ENCODE data around the gene HSPB9. TPM values are rescaled to one million over a fixed set of nuclear protein-coding genes. Genes with fewer than 3 reads are reported as not detected.

The HSPB9 gene
- total RNA-seq, 1 experiment from 2014 or later: 0.15 TPM

GRCh38 chr17:42130310-42130936, 7.8 kb downstream of the HSPB9 start:
- Histone ChIP-seq H3K79me1 (ENCODE audit: insufficient read depth, low read depth, low read length, poor library complexity, severe bottlenecking) (peaks cover 3% of the 10 kb centered on the region), H3K27me3 (ENCODE audit: insufficient read depth, low read length) (peaks cover 2% of the 10 kb centered on the region; the same call in 1 of the 2 replicates), H3K14ac (ENCODE audit: insufficient read depth, low read length) (no peak overlapping the region), H3K9me3 (ENCODE audit: control insufficient read depth, low read depth, low read length) (no peaks in the 10 kb centered on the region), H2BK15ac (ENCODE audit: low read depth, low read length) (no peak overlapping the region), H2BK5ac (ENCODE audit: insufficient read length, low read length) (no peak overlapping the region), H2AFZ (ENCODE audit: low read length) (no peak overlapping the region), H4K5ac (ENCODE audit: insufficient read length, low read depth, low read length) (no peak overlapping the region), H3K56ac (ENCODE audit: insufficient read length, low read depth, low read length) (no peak overlapping the region), H4K20me1 (ENCODE audit: control insufficient read depth, insufficient read depth, insufficient read length) (no peaks in the 10 kb centered on the region), H3K27ac (ENCODE audit: insufficient read length, low read depth, low read length) (no peak overlapping the region), H2BK20ac (ENCODE audit: low read depth, low read length, poor library complexity, severe bottlenecking) (no peak overlapping the region), H3K4me1 (ENCODE audit: insufficient read depth, low read length) (no peaks in the 10 kb centered on the region), H3T11ph (ENCODE audit: low read length) (no peak overlapping the region), H3K4ac (ENCODE audit: low read depth, low read length) (no peak overlapping the region), H3K79me2 (ENCODE audit: insufficient read depth, low read length) (peaks cover 2% of the 10 kb centered on the region; the same call in 1 of the 2 replicates), H2AK5ac (ENCODE audit: insufficient read length, low read length) (no peak overlapping the region), H3K23me2 (ENCODE audit: insufficient read length, low read depth, low read length, poor library complexity, severe bottlenecking) (no peaks in the 10 kb centered on the region), H3K23ac (ENCODE audit: insufficient read length, low read depth, low read length) (no peak overlapping the region), H2BK120ac (ENCODE audit: low read depth, low read length, poor library complexity, severe bottlenecking) (no peak overlapping the region), H2BK12ac (ENCODE audit: insufficient read length, low read depth, low read length) (no peak overlapping the region), H3K4me2 (ENCODE audit: insufficient read depth, insufficient read length, low read length) (no peak overlapping the region), H3K9ac (ENCODE audit: extremely low read depth, insufficient read length, low read length) (no peak overlapping the region), H4K91ac (ENCODE audit: insufficient read length, low read depth, low read length) (no peak overlapping the region), H4K8ac (replicated peaks; ENCODE audit: insufficient read length, low read depth, low read length) (no peak overlapping the region), H3K18ac (ENCODE audit: insufficient read length, low read depth, low read length) (no peak overlapping the region)
- no CpG with 5 or more reads among the region's 16 CpGs for WGBS (ENCODE audit: extremely low coverage, insufficient read length, low lambda C conversion rate)
- TF ChIP-seq, protein P1, sequence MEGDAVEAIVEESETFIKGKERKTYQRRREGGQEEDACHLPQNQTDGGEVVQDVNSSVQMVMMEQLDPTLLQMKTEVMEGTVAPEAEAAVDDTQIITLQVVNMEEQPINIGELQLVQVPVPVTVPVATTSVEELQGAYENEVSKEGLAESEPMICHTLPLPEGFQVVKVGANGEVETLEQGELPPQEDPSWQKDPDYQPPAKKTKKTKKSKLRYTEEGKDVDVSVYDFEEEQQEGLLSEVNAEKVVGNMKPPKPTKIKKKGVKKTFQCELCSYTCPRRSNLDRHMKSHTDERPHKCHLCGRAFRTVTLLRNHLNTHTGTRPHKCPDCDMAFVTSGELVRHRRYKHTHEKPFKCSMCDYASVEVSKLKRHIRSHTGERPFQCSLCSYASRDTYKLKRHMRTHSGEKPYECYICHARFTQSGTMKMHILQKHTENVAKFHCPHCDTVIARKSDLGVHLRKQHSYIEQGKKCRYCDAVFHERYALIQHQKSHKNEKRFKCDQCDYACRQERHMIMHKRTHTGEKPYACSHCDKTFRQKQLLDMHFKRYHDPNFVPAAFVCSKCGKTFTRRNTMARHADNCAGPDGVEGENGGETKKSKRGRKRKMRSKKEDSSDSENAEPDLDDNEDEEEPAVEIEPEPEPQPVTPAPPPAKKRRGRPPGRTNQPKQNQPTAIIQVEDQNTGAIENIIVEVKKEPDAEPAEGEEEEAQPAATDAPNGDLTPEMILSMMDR (conservative IDR thresholded peaks at IDR 0.05): peak; percentile 40; the same call in 1 of the 3 replicates
- Mint-ChIP-seq H3K9me3 (no peaks in the 10 kb centered on the region), H3K27ac (peak overlapping the region in 2 of 3 experiments; percentile 72 to 89; a peak in 3 of 7 replicates), H3K27me3 (ENCODE audit: low read depth) (no peaks in the 10 kb centered on the region), H3K4me1 (peaks cover 18% of the 10 kb centered on the region in 2 experiments), H3K36me3 (ENCODE audit: insufficient read depth in 1 of 3, low read depth in 3 of 3) (peaks cover 19 to 58% (median 50%) of the 10 kb centered on the region in 3 experiments; a peak in 6 of 7 replicates), H3K4me3 (no peak overlapping the region; a peak in 1 of 5 replicates)
- DNase-seq: no peak
